Measurements from ENCODE around the gene PWWP2A.
A peak's percentile ranks its signal among the peaks of the same experiment; 100 is the strongest.
"Not testable (repeated sequence)": the region's sequence is repeated elsewhere in the genome, so short reads cannot be mapped to it uniquely, and the experiment has no call there.

The PWWP2A gene, protein sequence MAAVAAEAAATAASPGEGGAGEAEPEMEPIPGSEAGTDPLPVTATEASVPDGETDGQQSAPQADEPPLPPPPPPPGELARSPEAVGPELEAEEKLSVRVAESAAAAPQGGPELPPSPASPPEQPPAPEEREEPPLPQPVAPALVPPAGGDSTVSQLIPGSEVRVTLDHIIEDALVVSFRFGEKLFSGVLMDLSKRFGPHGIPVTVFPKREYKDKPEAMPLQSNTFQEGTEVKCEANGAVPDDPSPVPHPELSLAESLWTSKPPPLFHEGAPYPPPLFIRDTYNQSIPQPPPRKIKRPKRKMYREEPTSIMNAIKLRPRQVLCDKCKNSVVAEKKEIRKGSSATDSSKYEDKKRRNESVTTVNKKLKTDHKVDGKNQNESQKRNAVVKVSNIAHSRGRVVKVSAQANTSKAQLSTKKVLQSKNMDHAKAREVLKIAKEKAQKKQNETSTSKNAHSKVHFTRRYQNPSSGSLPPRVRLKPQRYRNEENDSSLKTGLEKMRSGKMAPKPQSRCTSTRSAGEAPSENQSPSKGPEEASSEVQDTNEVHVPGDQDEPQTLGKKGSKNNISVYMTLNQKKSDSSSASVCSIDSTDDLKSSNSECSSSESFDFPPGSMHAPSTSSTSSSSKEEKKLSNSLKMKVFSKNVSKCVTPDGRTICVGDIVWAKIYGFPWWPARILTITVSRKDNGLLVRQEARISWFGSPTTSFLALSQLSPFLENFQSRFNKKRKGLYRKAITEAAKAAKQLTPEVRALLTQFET

DNA sequence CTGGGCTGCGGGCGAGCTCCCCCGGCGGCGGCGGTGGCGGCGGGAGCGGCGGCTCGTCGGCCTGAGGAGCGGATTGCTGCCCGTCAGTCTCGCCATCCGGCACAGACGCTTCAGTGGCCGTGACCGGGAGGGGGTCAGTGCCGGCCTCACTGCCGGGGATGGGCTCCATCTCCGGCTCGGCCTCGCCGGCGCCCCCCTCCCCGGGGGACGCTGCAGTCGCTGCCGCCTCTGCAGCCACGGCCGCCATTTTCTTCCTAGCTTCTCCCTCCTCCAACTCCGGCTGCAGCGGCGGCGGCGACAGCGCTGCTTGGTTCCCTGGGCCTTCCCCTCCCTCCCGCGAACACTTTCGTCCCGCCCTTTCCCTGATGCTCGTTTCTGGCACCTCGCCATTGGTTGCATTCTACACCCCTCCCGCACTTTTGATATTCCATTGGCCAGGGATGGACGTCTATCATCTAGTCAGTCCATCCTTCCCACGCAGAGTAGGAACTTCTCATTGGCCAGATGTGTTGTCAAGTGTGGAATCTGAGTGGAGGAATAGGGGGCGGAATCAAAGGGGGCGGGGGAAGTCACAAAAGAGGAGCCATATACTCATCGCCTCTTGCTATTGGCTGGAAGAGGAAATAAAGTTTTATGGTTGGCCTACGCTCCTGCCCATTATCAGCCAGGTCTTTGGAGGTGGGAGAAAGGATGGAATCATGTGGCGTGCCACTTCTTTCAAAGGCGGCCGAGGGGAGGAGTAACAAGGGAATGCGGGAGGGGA lies at the start of gene PWWP2A:
Gene PWWP2A (minus strand): TSS at position 309 of the 763 bp plus-strand sequence. CDS start 62 bp downstream, at position 247.
- H3K27ac ChIP-seq (ENCODE audit: low read depth, low read length): peak within 1 kb of the TSS; percentile 90
- peak within 1 kb of the TSS; percentile 95 for H3K4me3 ChIP-seq (ENCODE audit: low read depth, low read length)
- peaks cover 5% of the 10 kb centered on the region for H3K4me1 ChIP-seq (ENCODE audit: control insufficient read depth, insufficient read depth, low read length)
- peak within 1 kb of the TSS; percentile 90 for H3K9ac ChIP-seq (ENCODE audit: low read length)
- no peaks in the 10 kb centered on the region for H3K27me3 ChIP-seq (ENCODE audit: control insufficient read depth, insufficient read depth, low read length)
- H3K36me3 ChIP-seq (ENCODE audit: control insufficient read depth, insufficient read depth, low read length): peaks cover 28% of the 10 kb centered on the region
- no peaks in the 10 kb centered on the region for H3K9me3 ChIP-seq (ENCODE audit: control insufficient read depth, insufficient read depth, low read depth, low read length)

DNA sequence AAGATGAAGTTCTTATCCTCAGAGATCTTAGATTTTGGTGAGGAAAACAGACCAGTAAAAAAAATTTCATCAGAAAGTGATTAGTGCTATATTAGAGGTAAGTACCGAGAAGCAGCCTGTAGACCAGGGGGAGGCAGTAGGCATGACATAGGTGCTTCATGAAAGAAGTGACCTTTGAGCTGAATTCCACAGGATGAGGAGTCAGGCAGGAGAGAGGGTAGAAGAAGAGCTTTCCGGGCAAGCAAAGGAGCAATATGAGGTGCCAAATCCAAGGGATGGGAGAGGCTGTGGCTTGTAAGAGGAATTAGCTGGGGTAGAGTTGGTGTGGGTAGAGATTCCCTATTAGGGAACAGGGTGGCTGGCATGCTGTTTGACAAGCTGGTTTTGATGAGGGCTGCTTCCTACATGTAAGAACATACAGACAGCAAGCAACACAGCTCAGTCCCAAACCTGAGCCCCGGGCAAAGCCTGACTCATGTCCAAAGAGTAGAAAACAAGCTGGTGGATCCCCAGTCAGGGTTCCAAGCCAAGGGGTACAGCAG lies 48.4 kb upstream of the PWWP2A start:
- no peaks in the 10 kb centered on the region for H3K36me3 ChIP-seq (ENCODE audit: control insufficient read depth, insufficient read depth, low read length)
- H3K27me3 ChIP-seq (ENCODE audit: control insufficient read depth, insufficient read depth, low read length): no peaks in the 10 kb centered on the region
- H3K4me3 ChIP-seq (ENCODE audit: low read depth, low read length): no peak overlapping the region
- peak overlapping the region; percentile 70 for H3K9ac ChIP-seq (ENCODE audit: low read length)
- peaks cover 47% of the 10 kb centered on the region for H3K4me1 ChIP-seq (ENCODE audit: control insufficient read depth, insufficient read depth, low read length)
- peak overlapping the region; percentile 99 for H3K27ac ChIP-seq (ENCODE audit: low read depth, low read length)
- no peaks in the 10 kb centered on the region for H3K9me3 ChIP-seq (ENCODE audit: control insufficient read depth, insufficient read depth, low read depth, low read length)

DNA sequence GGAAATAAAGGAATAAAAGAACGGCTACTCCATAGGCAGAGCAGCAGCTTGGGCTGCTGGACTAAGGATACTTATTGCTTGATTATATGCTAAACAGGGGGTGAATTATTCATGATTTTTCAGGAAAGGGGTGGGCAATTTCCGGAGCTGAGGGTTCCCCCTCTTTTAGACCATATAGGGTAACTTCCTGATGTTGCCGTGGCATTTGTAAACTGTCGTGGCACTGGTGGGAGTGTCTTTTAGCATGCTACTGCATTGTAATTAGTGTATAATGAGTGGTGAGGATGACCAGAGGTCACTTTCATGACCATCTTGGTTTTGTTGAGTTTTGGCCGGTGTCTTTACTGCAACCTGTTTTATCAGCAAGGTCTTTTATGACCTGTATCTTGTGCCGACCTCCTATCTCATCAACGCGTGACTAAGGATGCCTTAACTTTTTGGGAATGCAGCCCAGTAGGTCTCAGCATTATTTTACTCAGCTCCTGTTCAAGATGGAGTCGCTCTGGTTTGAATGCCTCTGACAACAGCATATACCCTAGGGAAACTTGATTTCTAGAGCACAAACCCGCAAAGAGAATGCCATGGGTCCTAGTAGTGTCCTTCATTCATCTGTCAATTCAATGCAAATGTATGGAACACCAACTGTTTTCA lies 47.8 kb upstream of the PWWP2A start:
- H3K27me3 ChIP-seq (ENCODE audit: control insufficient read depth, insufficient read depth, low read length): no peaks in the 10 kb centered on the region
- no peaks in the 10 kb centered on the region for H3K9me3 ChIP-seq (ENCODE audit: control insufficient read depth, insufficient read depth, low read depth, low read length)
- peak overlapping the region; percentile 70 for H3K9ac ChIP-seq (ENCODE audit: low read length)
- H3K4me1 ChIP-seq (ENCODE audit: control insufficient read depth, insufficient read depth, low read length): peaks cover 48% of the 10 kb centered on the region
- no peaks in the 10 kb centered on the region for H3K36me3 ChIP-seq (ENCODE audit: control insufficient read depth, insufficient read depth, low read length)
- H3K27ac ChIP-seq (ENCODE audit: low read depth, low read length): peak overlapping the region; percentile 99
- H3K4me3 ChIP-seq (ENCODE audit: low read depth, low read length): peak overlapping the region; percentile 33

DNA sequence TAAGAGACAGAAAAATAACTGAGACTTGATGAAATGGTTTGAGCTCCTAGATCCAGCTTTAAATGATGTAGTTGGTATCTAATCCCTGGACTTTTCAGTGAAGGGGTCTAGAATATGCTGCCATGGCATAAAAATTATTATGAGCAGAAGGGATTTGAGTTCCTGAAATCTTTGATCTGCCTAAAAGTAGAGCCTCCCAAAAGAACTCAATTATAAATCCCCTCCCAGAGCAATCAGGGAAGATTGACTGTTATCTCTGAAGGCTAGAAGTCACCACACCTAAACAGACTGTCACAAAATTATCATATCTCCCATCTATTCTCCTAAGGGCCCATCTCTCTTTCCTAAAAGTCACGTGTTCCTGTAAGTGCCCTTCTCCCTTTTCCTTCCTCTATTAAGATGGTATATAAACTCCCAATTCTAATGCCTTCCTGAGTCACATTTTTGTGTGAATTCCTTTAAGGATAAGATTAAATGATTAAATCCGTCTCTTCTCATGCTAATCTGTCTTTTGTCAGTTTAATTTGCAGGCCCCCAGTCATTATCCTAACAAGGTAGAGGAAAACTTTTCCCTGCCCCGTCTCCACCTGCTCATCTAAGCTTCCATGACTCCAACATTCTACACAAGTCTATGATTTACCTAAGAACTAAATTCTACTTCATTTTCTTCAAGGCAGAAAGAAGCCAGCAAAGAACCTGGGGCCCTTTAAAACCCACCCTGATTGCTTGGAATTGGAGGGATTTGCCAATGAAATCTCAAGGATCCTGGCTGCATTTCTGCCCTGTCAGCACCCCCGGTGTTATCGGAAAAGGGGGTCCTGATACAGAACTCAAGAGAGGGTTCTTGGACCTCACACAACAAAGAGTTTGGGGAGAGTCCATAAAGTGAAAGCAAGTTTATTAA lies 47.1 kb upstream of the PWWP2A start:
- Histone ChIP-seq H3K36me3 (ENCODE audit: control insufficient read depth, insufficient read depth, low read length) (no peaks in the 10 kb centered on the region), H3K27ac (ENCODE audit: low read depth, low read length) (peak overlapping the region; percentile 99), H3K27me3 (ENCODE audit: control insufficient read depth, insufficient read depth, low read length) (no peaks in the 10 kb centered on the region), H3K9me3 (ENCODE audit: control insufficient read depth, insufficient read depth, low read depth, low read length) (no peaks in the 10 kb centered on the region), H3K4me1 (ENCODE audit: control insufficient read depth, insufficient read depth, low read length) (peaks cover 45% of the 10 kb centered on the region), H3K4me3 (ENCODE audit: low read depth, low read length) (peak overlapping the region; percentile 33), H3K9ac (ENCODE audit: low read length) (peak overlapping the region; percentile 70)

DNA sequence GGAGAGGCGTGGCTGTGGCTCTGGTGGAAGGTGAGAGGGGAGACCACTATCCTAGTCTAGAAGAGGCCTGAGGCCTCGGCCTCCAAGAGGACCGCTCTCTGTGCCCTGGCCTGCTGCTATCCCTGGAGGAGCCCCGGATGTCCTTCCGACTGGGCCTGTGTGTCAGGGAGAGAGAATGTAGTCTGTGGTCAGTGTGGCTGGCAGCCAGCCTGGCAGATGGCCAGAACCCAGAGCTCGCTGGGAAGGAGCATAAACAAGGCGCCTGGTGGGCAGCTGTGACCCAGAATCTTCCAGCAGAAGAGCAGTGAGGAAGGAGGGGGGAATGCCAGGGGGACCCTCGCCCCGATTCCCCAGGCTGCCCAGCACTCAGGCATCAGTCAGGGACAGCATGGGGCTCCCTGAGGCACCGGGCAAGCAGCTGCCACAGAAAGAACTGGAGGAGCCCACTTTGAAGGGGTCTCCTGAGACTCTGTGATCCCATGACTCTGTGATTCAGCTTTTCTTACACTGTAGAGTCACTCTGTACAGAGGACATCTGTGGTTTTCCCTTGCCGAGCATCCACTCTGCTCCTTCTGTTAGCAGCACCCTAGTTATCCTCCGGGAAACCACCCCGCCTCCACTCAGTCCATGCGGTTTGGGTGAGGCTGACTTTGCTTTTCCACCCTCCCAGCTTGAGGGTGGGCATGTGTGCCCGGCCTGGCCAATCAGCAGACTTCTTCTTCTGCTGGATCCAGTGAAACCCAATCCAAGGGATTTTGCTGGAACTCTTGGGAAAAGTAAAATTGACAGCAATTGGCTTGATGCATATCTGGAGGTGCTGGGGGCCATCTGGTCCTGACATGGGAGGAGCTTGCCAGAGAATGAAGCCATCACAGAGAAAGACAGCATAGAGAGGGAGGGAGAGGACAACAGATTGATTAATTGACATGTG lies 46.2 kb upstream of the PWWP2A start:
- Histone ChIP-seq H3K36me3 (ENCODE audit: control insufficient read depth, insufficient read depth, low read length) (no peaks in the 10 kb centered on the region), H3K4me1 (ENCODE audit: control insufficient read depth, insufficient read depth, low read length) (peaks cover 50% of the 10 kb centered on the region), H3K27ac (ENCODE audit: low read depth, low read length) (peak overlapping the region; percentile 99), H3K4me3 (ENCODE audit: low read depth, low read length) (no peak overlapping the region), H3K27me3 (ENCODE audit: control insufficient read depth, insufficient read depth, low read length) (no peaks in the 10 kb centered on the region), H3K9ac (ENCODE audit: low read length) (peak overlapping the region; percentile 71), H3K9me3 (ENCODE audit: control insufficient read depth, insufficient read depth, low read depth, low read length) (no peaks in the 10 kb centered on the region)

DNA sequence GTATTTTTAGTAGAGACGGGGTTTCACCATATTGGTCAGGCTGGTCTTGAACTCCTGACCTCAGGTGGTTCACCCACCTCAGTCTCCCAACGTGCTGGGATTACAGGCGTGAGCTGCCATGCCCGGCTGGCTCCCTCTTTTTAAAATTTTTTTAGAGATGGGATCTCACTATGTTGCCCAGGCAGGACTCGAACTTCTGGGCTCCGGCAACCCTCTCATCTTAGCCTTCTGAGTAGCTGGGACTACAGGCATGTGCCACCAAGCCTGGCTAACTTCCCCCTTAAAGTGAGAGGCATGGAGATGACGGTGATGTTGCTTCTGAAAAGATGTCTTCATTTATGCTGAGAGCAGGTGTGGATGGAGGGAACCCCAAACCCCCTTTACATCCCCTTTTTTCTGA lies 43.7 kb upstream of the PWWP2A start:
- Histone ChIP-seq H3K4me3 (ENCODE audit: low read depth, low read length) (no peak overlapping the region), H3K9me3 (ENCODE audit: control insufficient read depth, insufficient read depth, low read depth, low read length) (no peaks in the 10 kb centered on the region), H3K27me3 (ENCODE audit: control insufficient read depth, insufficient read depth, low read length) (no peaks in the 10 kb centered on the region), H3K36me3 (ENCODE audit: control insufficient read depth, insufficient read depth, low read length) (no peaks in the 10 kb centered on the region), H3K4me1 (ENCODE audit: control insufficient read depth, insufficient read depth, low read length) (peaks cover 54% of the 10 kb centered on the region), H3K27ac (ENCODE audit: low read depth, low read length) (no peak overlapping the region), H3K9ac (ENCODE audit: low read length) (no peak overlapping the region)

DNA sequence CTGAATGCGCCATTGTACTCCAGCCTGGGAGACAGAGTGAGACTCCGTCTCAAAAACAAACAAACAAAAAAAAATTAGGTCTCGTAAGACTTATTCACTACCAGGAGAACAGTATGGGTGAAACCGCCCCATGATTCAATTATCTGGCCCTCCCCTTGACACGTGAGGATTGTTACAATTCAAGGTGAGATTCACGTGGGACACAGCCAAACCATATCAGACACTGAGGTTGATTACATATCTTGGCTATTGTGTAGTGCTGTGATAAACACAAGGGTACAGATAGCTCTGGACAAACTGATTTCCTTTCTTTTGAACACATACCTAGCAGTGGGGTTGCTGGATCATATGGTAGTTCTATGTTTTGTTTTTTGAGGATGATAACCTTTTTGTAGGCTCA lies 42.4 kb upstream of the PWWP2A start:
- Histone ChIP-seq H3K36me3 (ENCODE audit: control insufficient read depth, insufficient read depth, low read length) (no peaks in the 10 kb centered on the region), H3K9ac (ENCODE audit: low read length) (no peak overlapping the region), H3K4me1 (ENCODE audit: control insufficient read depth, insufficient read depth, low read length) (peaks cover 41% of the 10 kb centered on the region), H3K9me3 (ENCODE audit: control insufficient read depth, insufficient read depth, low read depth, low read length) (no peaks in the 10 kb centered on the region), H3K27ac (ENCODE audit: low read depth, low read length) (no peak overlapping the region), H3K4me3 (ENCODE audit: low read depth, low read length) (no peak overlapping the region), H3K27me3 (ENCODE audit: control insufficient read depth, insufficient read depth, low read length) (no peaks in the 10 kb centered on the region)

DNA sequence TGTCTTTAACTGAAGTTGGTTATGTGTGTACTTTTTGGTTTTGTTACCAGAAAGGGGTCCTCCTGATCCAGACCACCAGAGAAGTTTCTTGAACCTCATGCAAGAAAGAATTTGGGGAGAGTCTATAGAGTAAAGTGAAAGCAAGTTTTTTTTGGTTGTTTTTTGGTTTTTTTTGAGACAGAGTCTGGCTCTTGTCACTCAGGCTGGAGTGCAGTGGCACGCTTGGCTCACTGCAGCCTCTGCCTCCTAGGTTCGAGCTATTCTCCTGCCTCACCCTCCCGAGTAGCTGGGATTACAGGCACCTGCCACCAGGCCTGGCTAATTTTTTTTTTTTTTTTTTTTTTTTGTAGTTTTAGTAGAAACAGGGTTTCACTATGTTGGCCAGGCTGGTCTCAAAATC lies 41.6 kb upstream of the PWWP2A start:
- not testable (repeated sequence) for H3K4me3 ChIP-seq (ENCODE audit: low read depth, low read length); H3K36me3 ChIP-seq (ENCODE audit: control insufficient read depth, insufficient read depth, low read length); H3K27me3 ChIP-seq (ENCODE audit: control insufficient read depth, insufficient read depth, low read length); H3K9me3 ChIP-seq (ENCODE audit: control insufficient read depth, insufficient read depth, low read depth, low read length)
- H3K27ac ChIP-seq (ENCODE audit: low read depth, low read length): peak overlapping the region; percentile 77
- H3K4me1 ChIP-seq (ENCODE audit: control insufficient read depth, insufficient read depth, low read length): peaks cover 34% of the 10 kb centered on the region
- H3K9ac ChIP-seq (ENCODE audit: low read length): peak overlapping the region; percentile 12

All from HUES6 (cell line).